BLaER1 treated with 17β-estradiol and CSF1 and Interleukin-3, amounts not matched to agents 10 nM and 100 nM (cell line): ENCODE measurements around the gene EYS.

Experiments
- H3K27ac ChIP-seq, 11 experiments: shearing (Covaris generic); formaldehyde crosslinking; 2 replicates each; pipeline ENCODE4 v1.8.1; 2022
- H3K27me3 ChIP-seq, 11 experiments: shearing (Covaris generic); formaldehyde crosslinking; 2 replicates each; pipeline ENCODE4 v1.8.1; 2022
- H3K36me3 ChIP-seq, 11 experiments: shearing (Covaris generic); formaldehyde crosslinking; 2 replicates each; pipeline ENCODE4 v1.8.1; 2022
- H3K4me1 ChIP-seq, 10 experiments: shearing (Covaris generic); formaldehyde crosslinking; 2 replicates each; pipeline ENCODE4 v1.8.1; 2022
- H3K4me2 ChIP-seq, 11 experiments: shearing (Covaris generic); formaldehyde crosslinking; 2 replicates each; pipeline ENCODE4 v1.8.1; 2022
- H3K4me3 ChIP-seq, 10 experiments: shearing (Covaris generic); formaldehyde crosslinking; 2 replicates each; pipeline ENCODE4 v1.8.1; 2022
- H3K9ac ChIP-seq, 11 experiments: shearing (Covaris generic); formaldehyde crosslinking; 2 replicates each; pipeline ENCODE4 v1.8.1; 2022
- H3K9me3 ChIP-seq, 11 experiments: shearing (Covaris generic); formaldehyde crosslinking; replicated peaks in 1 of 11; 2 replicates each; pipeline ENCODE4 v1.8.1; 2022
- H4K20me1 ChIP-seq, 11 experiments: shearing (Covaris generic); formaldehyde crosslinking; 2 replicates each; pipeline ENCODE4 v1.8.1; 2022
- Cebpa-rat ChIP-seq, 11 experiments: shearing (Covaris generic); IDR thresholded peaks; 2 replicates each; pipeline ENCODE4 v1.8.1; 2022

The EYS gene

DNA sequence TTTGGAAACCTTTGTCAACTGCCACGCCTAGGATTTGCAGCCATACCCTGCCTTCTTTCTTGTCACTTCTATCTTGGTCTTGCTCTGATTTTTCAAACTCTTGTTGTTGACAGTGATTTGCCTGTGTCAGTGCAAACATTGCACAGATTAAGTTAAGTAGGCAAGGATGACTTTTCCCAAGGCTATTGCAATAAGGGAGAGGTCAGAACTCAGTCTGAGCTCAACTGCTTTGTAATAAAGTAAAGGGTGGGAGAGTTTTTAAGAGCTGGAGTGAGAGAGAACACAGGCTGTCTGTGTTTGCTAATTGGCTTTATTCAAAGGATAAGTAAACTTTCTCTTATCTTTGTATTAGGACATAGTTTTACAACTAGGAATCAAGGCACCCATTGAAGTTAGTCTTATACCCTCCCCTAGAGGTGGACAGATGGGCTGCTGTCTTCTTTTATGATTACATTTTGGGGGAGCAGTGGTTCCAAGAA, 1622.8 kb downstream of the EYS start:
- H3K4me2 ChIP-seq, result no peak overlapping the region
- H3K9ac ChIP-seq, result no peak overlapping the region
- H4K20me1 ChIP-seq, result no peaks in the 10 kb centered on the region
- no peaks in the 10 kb centered on the region for H3K27me3 ChIP-seq
- no peak for TF ChIP-seq Cebpa-rat (IDR thresholded peaks at IDR 0.05)
- H3K4me1 ChIP-seq, result no peaks in the 10 kb centered on the region
- no peaks in the 10 kb centered on the region for H3K9me3 ChIP-seq
- no peak overlapping the region for H3K4me3 ChIP-seq
- H3K27ac ChIP-seq, result no peak overlapping the region
- H3K36me3 ChIP-seq, result no peaks in the 10 kb centered on the region

DNA sequence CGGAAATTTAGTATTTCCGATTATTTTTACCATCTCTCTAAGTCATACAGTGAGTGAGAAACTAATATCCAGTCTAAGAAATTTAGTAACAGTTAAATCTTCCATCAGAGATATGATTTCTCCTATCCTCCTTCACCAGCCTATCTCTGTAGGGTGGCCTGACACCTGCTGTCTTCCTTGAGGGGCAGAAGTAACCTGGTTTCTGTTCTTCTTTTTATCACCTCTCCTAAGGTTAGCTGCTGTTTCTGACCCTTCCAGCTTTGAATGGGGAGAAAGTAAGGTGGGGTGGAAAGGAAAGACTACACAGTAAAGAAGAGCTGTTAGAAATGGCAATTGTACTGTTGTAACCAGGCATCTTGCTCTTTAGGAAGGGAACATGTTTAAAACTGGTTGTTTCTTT, 1623.8 kb downstream of the EYS start:
- TF ChIP-seq Cebpa-rat (IDR thresholded peaks at IDR 0.05), result no peak
- no peak overlapping the region for H3K4me3 ChIP-seq
- H3K9ac ChIP-seq, result no peak overlapping the region

GRCh38 chr6:64081453-64081852, 1625.6 kb downstream of the EYS start:
- H4K20me1 ChIP-seq, result no peaks in the 10 kb centered on the region
- no peaks in the 10 kb centered on the region for H3K36me3 ChIP-seq
- H3K9ac ChIP-seq, result no peak overlapping the region
- TF ChIP-seq Cebpa-rat (IDR thresholded peaks at IDR 0.05), result no peak
- no peak overlapping the region for H3K4me2 ChIP-seq
- H3K27me3 ChIP-seq, result no peaks in the 10 kb centered on the region
- no peaks in the 10 kb centered on the region for H3K4me1 ChIP-seq
- H3K4me3 ChIP-seq, result no peak overlapping the region
- no peak overlapping the region for H3K27ac ChIP-seq
- no peaks in the 10 kb centered on the region for H3K9me3 ChIP-seq

More for the DNA sequence above, 1623.8 kb downstream of the EYS start:
- Histone ChIP-seq H3K4me2 (no peak overlapping the region), H3K27ac (no peak overlapping the region), H3K9me3 (no peaks in the 10 kb centered on the region), H3K27me3 (no peaks in the 10 kb centered on the region), H3K36me3 (no peaks in the 10 kb centered on the region), H3K4me1 (no peaks in the 10 kb centered on the region), H4K20me1 (no peaks in the 10 kb centered on the region)

DNA sequence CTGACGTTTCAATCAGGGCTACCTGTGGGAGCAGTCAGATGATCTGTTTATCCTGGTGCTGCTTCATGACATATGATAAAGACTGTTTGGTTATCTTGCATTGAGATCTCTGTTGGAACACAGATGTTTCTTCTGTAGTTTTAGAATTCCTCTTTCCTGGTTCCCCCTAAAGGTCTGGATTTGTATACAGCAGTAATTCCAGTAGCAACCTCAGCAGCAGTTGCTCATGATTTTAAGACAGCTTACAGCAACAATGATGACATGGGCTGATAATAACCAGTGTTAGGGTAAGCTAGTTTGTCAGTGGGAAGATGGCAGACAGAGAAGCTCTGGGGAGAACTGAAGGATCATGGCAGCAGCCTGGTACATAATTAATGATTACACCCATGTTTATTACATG, 1632.0 kb downstream of the EYS start:
- Histone ChIP-seq H3K36me3 (no peaks in the 10 kb centered on the region), H3K9ac (no peak overlapping the region), H3K4me1 (no peaks in the 10 kb centered on the region), H3K4me3 (no peak overlapping the region), H4K20me1 (no peaks in the 10 kb centered on the region), H3K9me3 (no peaks in the 10 kb centered on the region), H3K4me2 (no peak overlapping the region), H3K27me3 (no peaks in the 10 kb centered on the region), H3K27ac (no peak overlapping the region)
- TF ChIP-seq Cebpa-rat (IDR thresholded peaks at IDR 0.05), result no peak

- Histone ChIP-seq H3K9me3 (no peaks in the 10 kb centered on the region), H3K4me1 (no peaks in the 10 kb centered on the region), H3K9ac (no peak overlapping the region), H3K27ac (no peak overlapping the region), H3K27me3 (no peaks in the 10 kb centered on the region), H3K4me3 (no peak overlapping the region), H3K36me3 (no peaks in the 10 kb centered on the region), H4K20me1 (no peaks in the 10 kb centered on the region), H3K4me2 (no peak overlapping the region)
- no peak for TF ChIP-seq Cebpa-rat (IDR thresholded peaks at IDR 0.05)
These were observed 1634.3 kb downstream of the EYS start for GRCh38 chr6:64072686-64073085.

- H3K27me3 ChIP-seq, result no peaks in the 10 kb centered on the region
- no peaks in the 10 kb centered on the region for H3K36me3 ChIP-seq
- no peak overlapping the region for H3K4me3 ChIP-seq
- no peaks in the 10 kb centered on the region for H3K4me1 ChIP-seq
- no peaks in the 10 kb centered on the region for H3K9me3 ChIP-seq
- no peaks in the 10 kb centered on the region for H4K20me1 ChIP-seq
- no peak overlapping the region for H3K9ac ChIP-seq
- no peak for TF ChIP-seq Cebpa-rat (IDR thresholded peaks at IDR 0.05)
- H3K4me2 ChIP-seq, result no peak overlapping the region
- H3K27ac ChIP-seq, result no peak overlapping the region
These were observed 1642.1 kb downstream of the EYS start for GRCh38 chr6:64064919-64065318.

DNA sequence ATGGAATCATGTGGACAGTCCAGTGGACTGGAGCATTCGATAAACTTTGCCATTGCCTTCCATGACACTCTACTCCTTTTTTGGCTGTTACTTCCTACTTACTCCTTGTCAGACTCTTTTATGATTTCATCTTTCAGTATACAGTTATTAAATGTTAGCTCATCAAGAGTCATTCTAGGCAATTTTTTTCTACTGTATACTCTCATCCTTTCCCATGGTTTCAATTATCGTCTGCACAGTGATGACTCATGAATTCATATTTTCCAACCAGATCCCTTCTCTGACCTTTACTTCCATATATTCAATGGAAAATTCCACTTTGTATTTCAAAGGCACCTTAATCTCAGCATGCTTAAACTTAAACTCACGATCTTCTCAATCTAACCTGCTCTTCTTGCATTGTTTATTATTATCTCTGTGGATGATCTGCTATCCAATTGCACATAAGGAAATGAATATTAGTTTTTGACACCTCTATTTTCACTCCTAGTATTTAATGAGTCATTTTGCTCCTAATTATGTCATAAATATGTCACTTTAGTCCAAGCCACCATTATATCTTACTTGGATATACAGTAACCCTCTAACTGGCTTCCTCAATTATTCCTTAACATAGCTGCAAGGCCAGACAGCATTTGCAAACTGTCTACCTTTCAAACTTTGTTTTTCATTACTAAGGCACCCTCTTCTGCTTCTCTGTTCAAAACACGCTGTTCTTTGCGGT, 1643.9 kb downstream of the EYS start:
- no peak for TF ChIP-seq Cebpa-rat (IDR thresholded peaks at IDR 0.05)
- no peaks in the 10 kb centered on the region for H3K36me3 ChIP-seq

GRCh38 chr6:64054861-64055260, 1652.2 kb downstream of the EYS start:
- H3K4me1 ChIP-seq, result no peaks in the 10 kb centered on the region
- no peak overlapping the region for H3K9ac ChIP-seq
- no peak overlapping the region for H3K4me2 ChIP-seq
- H3K4me3 ChIP-seq, result no peak overlapping the region
- H3K36me3 ChIP-seq, result no peaks in the 10 kb centered on the region
- H4K20me1 ChIP-seq, result no peaks in the 10 kb centered on the region
- no peaks in the 10 kb centered on the region for H3K27me3 ChIP-seq
- TF ChIP-seq Cebpa-rat (IDR thresholded peaks at IDR 0.05), result no peak
- H3K9me3 ChIP-seq, result peaks cover 0 to 5% (median 0%) of the 10 kb centered on the region in 11 experiments; a peak in 4 of 22 replicates
- H3K27ac ChIP-seq, result no peak overlapping the region

More for the DNA sequence above, 1643.9 kb downstream of the EYS start:
- Histone ChIP-seq H3K9me3 (0 out of 22 replicates have a peak, but pooled peaks cover 0 to under 1% (median 0%) of the 10 kb centered on the region in 11 experiments), H3K4me1 (no peaks in the 10 kb centered on the region), H3K27ac (no peak overlapping the region), H4K20me1 (no peaks in the 10 kb centered on the region), H3K27me3 (no peaks in the 10 kb centered on the region), H3K4me2 (no peak overlapping the region), H3K4me3 (no peak overlapping the region), H3K9ac (no peak overlapping the region)

- no peak overlapping the region for H3K4me2 ChIP-seq
- H3K4me3 ChIP-seq, result no peak overlapping the region
- H3K4me1 ChIP-seq, result peaks cover 0 to 15% (median 0%) of the 10 kb centered on the region in 10 experiments; a peak in 7 of 20 replicates
- no peak overlapping the region for H3K27ac ChIP-seq
- no peak overlapping the region for H3K9ac ChIP-seq
- no peaks in the 10 kb centered on the region for H3K36me3 ChIP-seq
- H3K27me3 ChIP-seq, result no peaks in the 10 kb centered on the region
- no peaks in the 10 kb centered on the region for H3K9me3 ChIP-seq
- H4K20me1 ChIP-seq, result no peaks in the 10 kb centered on the region
- TF ChIP-seq Cebpa-rat (IDR thresholded peaks at IDR 0.05), result no peak
These were observed 1656.4 kb downstream of the EYS start for GRCh38 chr6:64050590-64050989.

DNA sequence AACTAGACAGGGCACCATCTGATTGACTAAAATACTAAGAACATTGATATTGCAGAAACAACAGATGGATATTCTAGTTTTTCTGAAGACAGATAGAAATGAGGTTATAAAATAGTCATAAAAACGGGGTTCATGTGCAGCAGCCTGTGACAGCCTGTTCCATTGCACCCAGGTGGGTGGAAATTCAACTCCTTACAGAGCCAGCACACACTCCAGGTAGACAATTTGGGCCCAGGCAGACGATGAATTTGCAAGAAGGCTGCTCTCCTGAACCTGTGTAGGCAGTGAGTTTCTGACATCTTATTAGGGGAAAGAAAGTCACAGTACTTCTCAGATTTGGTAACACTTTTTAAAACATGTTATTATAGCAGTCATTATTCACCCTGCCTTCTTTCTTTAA, 1657.3 kb downstream of the EYS start:
- Histone ChIP-seq H3K4me3 (no peak overlapping the region), H3K4me1 (peaks cover 0 to 15% (median 0%) of the 10 kb centered on the region in 10 experiments; a peak in 7 of 20 replicates), H3K9me3 (no peaks in the 10 kb centered on the region; a peak in 1 of 22 replicates), H3K36me3 (no peaks in the 10 kb centered on the region), H3K9ac (no peak overlapping the region), H3K27ac (no peak overlapping the region), H4K20me1 (no peaks in the 10 kb centered on the region), H3K27me3 (no peaks in the 10 kb centered on the region), H3K4me2 (no peak overlapping the region)
- no peak for TF ChIP-seq Cebpa-rat (IDR thresholded peaks at IDR 0.05)
